HG03175 (cell line): ENCODE results near the gene IFIT1B.
A peak's percentile ranks its signal among the peaks of the same experiment; 100 is the strongest.
"Not testable (repeated sequence)": the region's sequence is repeated elsewhere in the genome, so short reads cannot be mapped to it uniquely, and the experiment has no call there.

Experiments
- ATAC-seq: cut with Tn5 transposase; IDR thresholded peaks from one replicate; pipeline ENCODE4 v1.9.1; 2021; ENCODE audit warnings: mild to moderate bottlenecking, moderate library complexity; ENCODE audit not compliant: unreplicated experiment

IFIT1B gene

DNA sequence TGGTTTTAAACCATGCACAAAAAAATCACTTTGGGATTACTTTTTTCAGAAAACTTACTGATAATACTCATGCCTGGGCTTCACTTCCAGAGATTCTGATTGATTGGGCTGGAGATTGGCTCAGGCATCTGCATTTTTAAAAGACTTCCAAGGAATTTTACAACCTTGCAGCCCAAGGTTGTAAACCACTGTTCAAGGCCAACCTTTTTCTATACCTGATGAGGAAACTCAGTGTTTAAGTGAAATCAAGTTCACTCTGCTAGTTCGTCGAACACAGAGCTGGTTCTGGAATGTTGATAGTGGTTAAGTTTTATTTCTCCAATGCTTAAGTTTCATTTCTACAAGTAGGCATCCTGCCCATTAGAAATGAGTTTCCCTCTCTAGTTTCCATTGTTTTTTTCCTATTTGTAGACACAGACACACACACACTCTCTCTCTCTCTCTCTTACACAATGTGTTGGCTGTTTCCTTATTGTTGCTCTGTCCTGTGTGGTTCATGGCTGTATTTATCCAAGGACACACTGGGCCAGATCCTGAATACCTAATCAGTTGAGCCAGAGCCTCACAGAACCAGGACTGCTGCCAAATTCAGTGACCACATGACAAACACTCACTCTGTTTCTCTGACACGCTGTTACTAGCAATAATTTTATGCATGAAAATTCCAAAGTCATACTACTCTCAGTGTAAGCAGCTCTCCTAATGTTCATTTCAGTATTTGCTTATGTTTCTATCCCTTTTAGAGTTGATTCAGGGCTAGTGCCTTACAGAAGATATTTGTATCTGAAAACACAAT, 3.7 kb upstream of the IFIT1B start:
- ATAC-seq = no peak

DNA sequence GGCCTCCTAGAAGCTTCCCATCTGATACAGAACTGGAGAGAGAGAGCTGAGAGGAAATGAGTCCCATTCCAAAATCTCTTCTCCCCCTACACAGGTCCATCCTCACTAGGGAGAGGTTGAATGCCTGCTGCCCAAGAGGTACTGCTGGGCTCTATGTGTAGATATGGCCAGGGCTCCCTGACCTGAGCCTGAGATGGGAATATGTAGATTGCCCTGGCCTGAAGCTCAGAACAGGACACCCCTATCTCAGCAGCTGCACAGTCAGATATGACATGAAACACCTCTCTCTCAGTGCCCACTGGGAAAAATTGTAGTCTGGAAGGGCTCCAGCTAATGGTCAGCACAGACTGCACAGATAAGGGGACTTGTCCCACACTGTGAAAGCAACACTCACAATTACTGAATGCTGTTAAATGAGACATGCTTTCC, 3.1 kb upstream of the IFIT1B start:
- ATAC-seq = no peak

DNA sequence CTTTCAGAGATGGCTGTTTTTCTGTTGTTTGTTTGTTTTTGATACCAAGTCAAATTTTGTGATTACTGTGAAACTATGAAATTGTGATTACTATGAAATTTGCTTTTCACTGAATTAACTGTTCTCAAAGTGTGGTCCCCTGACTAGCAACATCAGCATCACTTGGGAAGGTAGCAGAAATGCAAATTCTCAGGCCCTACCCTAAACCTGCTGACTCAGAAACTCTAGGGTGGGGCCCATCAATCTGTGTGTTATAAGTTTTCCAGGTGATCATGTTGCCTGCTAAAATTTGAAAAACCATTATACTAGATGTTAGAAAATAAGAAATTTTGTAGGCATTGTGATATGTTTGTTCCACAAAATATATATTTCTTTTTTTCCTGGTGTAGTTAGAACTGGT, 1.2 kb downstream of the IFIT1B start:
- no peak for ATAC-seq

DNA sequence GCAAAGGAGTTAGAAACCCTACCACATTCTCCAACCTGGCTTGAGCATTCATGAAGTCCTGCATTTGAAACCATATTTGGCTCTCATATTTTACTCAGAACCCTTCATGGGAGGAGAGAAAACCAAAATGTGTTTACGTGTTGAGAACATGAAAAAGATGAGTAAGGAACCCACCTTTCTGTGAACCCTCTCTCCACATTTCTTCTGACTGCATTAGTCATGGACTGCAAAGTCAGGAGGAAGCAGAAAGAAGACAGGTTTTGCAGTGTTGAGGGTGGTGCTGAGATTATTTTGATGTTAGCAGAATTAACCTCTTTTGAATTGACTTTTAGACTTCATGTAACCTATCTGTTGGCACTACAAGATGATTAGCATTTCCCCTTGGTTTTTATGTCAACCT, 4.9 kb downstream of the IFIT1B start:
- no peak for ATAC-seq

DNA sequence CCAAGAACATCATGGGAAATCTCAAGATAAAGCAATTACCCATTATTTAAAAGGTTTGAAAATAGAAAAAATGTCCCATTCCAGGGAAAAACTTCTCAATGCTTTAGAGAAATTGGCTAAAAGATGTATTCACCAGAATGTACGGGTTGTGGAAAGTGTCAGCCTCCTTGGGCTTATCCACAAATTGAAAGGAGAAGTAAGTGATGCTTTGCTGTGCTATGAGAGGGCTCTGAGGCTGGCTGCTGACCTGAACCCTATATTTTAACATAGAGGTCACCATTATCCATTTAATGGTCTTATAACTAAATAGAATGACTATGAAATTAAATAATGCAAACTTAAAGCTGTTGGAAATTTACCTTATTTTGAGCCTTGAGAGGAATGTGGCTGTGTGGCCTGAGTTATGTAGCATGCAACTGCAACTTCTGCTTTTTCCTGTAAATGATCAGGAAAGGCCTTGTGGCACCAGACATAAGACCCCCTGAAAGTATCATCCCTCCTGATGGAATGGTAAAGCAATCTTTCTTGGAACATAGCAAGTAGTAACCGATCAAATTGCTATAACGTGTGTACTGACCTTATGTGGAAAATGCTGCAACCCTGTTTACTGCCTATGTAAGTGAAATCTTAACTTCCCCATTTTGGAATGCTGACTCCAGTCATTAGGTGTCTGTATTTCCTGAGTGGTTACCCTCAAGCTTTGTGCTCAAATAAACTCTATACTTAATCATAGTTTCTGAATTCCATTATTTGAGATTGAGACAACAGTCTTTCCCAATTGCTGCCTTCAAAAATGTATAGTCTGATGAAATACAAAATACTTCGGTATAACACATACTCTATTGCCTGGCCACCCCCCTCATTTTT, 6.9 kb downstream of the IFIT1B start:
- no peak for ATAC-seq

DNA sequence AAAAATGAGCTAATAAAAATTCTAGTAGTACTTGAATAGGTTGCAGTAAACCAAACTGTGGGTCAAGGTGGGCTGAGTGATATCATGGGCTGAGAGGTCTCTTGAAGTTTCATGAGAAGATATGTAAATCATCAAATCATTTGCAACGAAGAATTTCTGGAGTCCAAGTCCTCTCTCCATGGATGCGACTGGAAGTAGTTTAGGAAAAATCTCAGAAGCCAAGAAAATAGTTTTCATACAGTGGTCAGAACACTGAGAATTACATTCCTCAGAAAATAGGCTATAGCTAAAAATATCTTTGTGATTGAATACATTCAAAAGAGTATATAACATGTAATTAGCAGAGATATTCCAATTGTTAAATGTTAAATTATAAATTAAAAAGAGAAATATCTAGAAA, 10.9 kb downstream of the IFIT1B start:
- no peak for ATAC-seq

DNA sequence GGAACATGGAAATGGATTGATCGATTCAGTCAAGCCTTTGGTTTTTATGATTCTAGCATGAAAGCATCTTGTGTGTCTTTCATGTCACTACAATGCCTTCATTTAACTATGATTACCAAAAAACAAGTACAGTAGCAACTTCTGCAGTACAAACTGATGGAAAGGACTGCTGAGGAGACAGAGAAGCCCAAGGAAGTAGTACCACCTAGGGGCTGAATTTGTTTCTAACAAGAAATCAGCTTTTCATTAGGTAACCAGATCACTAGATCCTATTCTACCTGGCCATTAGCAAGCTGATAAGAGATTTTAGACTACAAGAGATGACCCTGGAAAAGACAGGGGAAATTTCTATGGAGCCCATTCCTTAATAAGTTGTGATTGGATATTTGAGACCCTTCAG, 11.4 kb downstream of the IFIT1B start:
- no peak for ATAC-seq

DNA sequence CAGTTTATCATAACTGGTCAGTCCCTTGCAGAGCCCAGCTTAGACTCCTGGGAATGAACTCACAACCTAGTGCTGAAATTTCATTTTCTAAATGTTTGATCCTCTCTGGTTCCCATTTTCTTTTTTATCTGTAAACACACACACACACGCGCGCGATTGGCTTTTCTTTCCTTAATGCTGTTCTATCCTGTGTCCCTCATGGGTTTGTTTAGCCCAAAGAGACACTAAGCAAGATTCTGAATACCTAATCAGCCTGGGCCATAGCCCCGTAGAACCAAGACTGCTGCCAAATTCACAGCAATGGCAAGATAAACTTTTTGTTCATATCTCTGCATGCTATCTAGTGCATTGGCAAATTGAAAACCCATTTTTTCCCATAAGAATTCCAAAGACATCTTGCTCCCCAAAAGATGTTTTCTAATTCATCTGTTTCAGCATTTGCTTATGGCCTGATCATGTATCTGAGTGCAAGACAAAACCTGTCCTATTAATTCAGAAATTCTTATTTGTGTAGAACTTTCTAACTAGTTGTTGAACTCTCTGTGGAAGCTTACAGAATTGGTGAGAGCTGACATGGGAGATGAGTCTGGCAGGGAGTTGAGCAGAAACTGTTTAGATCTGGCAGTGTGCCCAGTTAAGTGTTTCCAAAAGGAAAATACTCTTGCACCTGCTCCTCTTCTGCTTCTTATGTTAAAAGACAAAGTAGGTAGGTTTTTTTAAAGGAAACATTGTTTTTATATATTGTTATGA, 12.8 kb downstream of the IFIT1B start:
- no peak for ATAC-seq

DNA sequence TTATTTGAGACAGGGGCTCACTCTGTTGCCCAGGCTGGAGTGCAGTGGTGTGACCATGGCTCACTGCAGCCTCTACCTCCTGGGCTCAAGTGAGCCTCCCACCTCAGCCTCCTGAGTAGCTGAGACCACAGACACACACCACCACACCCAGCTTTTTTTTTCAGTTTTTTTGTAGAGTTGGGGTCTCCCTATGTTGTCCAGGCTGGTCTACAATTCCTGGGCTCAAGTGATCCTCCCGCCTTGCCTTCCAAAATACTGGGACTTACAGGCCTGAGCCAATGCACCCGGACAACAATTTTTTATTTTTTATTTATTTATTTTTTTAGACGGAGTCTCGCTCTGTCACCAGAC, 13.3 kb downstream of the IFIT1B start:
- not testable (repeated sequence) for ATAC-seq

DNA sequence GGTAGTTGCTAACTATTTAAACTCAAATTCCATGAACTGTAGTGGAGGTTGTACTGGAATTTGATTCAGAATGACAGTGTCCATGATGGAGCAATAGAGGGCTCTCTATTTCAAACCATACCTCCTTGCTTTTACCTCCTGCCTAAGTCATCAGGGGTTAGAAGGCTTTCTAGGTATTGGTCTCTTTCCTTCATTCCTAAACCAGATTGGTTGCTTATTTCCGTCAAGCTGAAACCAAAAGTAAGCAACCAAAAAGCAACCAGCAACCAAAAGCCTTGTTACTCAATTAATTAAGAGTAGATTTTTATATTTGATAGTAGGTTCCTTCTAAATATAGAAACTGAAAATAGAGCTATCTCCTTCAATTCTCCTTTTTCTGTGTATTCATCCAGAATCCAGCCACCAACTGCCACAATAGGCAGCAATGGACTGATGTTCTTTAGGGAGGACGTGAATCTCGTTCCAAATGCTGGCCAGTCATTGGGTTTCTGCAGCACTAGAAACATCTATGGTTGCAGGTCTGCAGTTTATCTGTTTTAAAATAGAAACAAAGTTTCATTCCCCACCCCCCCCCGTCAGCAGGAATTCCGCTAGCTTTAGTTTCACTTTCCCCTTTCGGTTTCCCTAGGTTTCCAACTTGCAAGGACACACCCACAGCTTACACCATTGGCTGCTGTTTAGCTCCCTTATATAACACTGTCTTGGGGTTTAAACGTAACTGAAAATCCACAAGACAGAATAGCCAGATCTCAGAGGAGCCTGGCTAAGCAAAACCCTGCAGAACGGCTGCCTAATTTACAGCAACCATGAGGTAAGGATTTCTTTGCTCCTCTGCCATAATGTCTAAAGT, 14.3 kb downstream of the IFIT1B start, which contains the start of gene IFIT1:
TSS of gene IFIT1 (plus strand) at position 717 of the 850 bp plus-strand sequence. CDS start at position 807, 90 bp downstream.
- ATAC-seq = peak; percentile 88

DNA sequence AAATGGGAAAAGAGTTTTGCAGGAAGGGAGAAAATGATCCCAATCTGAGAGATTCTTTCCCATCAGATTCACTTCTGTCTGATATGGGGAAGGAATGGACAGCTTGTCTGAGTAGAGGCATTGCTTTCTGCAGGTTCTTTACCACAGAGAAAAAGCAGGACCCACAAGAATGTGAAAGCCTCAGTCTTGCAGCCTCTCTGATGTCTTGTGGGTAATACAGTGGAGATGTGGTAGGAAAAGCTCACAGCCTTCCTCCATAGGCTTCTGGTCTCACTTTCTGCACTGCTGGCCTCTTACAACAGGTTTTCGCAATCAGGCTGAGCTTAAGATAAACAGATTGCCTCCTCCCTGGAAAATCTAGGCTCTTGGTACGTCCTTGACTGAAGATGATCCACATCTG, 15.1 kb downstream of the IFIT1B start:
- no peak for ATAC-seq

DNA sequence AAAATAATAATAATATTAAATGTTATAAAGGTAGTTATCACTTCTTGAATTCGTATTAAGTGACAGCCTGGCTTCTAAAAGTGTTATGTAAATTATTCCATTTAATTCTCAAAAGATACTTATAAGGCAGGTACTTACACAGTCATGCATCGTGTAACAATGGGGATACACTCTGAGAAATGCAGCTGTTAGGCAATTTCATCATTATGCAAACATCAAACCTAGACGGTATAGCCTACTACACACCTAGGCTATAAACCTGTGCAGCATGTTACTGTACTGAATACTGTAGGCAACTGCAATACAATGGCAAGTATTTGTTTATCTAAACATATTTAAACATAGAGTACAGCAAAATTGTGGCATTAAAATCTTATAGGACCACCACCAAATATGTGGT, 16.0 kb downstream of the IFIT1B start:
- no peak for ATAC-seq

DNA sequence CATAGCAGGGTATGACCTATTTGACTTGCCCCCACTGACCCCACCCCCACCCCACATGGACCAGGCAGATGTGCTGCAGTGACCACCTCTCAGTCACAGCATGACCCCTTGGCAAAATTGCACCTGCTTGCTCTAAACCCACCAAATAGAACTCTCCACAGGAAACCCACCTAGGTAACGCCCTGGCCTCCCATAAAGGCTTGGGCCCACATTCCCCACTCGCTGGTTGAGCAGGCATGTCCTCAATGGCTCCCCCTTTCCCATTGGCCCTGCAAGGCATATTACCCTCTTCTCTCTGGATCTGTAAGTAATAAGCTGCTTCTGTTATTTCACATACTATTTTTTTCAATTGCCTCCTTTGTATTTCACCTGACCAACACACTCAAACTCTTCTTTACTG, 17.3 kb downstream of the IFIT1B start:
- no peak for ATAC-seq

DNA sequence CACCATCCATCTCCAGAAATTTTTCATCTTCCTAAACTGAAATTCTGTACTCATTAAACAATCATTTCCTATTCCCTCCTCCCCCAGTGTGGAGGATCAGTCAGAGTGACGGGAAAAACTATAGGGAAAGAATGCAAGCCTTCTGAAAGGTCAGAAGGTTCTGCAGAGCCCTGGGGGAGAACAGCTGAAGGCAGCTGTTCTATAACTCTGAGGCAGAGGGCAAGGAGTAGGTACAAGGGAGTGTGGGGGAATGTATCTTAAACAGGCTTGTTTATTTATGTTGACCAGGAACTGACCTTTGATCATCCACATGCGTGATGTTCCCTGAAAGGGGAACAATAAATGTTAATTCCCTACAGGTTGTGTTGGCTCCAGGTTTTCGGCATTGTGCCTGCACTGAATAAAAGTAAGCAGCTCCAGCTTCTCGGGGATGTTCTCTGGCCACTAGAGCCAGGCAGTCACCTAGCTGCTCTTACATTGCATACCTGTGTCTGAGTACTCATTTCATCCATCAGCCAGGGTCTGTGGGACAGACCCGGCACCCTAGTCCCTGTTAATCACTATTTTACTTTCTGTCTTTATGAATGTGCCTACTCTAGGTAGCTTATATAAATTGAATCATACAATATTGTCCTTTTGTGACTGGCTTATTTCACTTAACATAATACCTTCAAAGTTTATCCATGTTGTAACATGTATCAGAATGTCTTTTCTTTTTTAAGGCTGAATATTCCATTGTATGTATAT, 20.3 kb downstream of the IFIT1B start:
- ATAC-seq = no peak

DNA sequence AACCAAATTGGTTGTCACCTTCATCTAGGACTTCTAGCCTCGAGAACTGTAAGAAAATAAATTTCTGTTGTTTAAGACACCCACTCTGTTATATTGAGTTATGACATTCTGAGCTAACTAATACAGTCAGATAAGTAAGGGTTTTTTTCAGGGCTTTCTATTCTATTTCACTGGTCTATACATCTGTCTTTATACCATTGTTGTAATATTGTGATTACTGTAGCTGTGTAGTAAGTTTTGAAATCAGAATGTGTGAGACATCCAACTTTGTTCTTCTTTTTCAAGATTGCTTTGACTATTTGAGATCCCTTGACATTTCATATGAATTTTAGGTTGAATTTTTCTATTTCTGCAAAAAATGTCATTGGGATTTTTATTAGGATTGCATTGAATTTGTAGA, 22.1 kb downstream of the IFIT1B start:
- ATAC-seq = no peak

DNA sequence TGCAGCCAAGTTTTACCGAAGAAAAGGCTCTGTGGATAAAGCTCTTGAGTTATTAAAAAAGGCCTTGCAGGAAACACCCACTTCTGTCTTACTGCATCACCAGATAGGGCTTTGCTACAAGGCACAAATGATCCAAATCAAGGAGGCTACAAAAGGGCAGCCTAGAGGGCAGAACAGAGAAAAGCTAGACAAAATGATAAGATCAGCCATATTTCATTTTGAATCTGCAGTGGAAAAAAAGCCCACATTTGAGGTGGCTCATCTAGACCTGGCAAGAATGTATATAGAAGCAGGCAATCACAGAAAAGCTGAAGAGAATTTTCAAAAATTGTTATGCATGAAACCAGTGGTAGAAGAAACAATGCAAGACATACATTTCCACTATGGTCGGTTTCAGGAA, 25.2 kb downstream of the IFIT1B start:
- ATAC-seq = no peak

DNA sequence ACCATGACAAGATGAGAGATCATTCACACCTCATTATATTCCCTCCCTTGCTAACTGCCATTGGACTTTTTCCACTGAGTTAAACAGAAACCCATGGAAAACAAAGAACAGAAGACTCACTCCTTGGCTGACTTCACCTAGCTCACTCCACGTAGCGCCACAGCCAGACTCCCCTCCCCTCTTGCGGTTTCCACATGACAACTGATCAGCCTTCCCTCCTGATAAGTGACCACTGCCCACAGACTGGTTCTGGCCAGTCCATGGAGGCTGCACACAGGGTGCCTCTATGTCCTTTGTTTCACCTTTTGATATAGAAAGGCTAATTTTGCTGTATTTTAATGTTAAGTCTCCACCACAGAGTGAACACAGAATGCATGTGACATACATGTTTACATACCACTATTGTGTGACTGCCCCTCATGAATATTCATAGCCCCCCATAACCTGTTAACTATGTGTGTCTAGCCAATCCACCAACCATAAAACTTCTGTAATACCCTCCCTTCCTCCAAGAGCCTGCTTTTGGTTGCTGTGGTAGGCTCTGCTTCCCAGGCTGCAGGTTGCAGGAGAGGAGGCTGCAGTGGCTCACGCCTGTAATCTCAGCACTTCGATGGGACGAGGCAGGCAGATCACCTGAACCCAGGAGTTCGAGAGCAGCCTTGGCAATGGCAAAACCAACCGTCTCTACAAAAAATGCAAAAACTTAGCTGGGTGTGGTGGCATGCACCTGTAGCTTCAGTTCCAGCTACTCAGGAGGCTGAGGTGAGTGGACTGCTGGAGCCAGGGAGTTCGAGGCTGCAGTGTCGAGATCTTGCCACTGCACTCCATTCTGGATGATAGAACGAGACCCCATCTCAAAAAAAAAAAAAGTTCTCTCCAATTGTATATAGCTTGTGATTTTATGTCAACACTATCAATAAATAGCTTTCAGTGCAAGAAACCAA, 26.5 kb downstream of the IFIT1B start:
- ATAC-seq = no peak

DNA sequence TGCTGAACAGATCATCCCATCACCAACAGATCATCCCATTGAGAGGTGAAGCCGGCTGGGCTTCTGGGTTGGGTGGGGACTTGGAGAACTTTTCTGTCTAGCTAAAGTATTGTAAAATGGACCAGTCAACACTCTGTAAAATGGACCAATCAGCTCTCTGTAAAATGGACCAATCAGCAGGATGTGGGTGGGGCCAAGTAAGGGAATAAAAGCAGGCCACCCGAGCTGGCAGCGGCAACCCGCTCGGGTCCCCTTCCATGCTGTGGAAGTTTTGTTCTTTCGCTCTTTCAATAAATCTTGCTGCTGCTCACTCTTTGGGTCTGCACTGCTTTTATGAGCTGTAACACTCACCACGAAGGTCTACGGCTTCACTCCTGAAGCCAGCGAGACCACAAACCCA, 28.3 kb downstream of the IFIT1B start:
- not testable (repeated sequence) for ATAC-seq

DNA sequence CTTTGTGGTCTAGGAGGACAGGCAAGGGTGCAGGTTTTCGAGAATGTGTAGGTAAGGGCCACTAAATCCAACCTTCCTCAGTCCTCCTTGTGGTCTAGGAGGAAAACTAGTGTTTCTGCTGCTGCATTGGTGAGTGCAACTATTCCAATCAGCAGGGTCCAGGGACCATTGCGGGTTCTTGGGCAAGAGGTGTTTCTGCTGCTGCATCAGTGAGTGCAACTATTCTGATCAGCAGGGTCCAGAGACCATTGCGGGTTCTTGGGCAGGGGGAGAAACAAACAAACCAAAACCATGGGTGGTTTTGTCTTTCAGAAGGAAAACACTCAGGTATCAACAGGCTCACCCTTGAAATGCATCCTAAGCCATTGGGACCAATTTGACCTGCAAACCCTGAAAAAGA, 29.9 kb downstream of the IFIT1B start:
- not testable (repeated sequence) for ATAC-seq
